Stimulated activated CD8-positive, alpha-beta memory T cell treated with anti-CD3 and anti-CD28 coated beads, Interleukin-12 subunit alpha, Interleukin-12 subunit beta, amount 100 ng/mL, for 24 hours (primary cell): ENCODE data around the gene CKMT2.

ENCODE experiments used
- DNase-seq: peaks from one replicate; pipeline ENCODE4 v3.0.0-alpha.2; 2020; ENCODE audit errors: extremely low read depth

The CKMT2 gene

DNA sequence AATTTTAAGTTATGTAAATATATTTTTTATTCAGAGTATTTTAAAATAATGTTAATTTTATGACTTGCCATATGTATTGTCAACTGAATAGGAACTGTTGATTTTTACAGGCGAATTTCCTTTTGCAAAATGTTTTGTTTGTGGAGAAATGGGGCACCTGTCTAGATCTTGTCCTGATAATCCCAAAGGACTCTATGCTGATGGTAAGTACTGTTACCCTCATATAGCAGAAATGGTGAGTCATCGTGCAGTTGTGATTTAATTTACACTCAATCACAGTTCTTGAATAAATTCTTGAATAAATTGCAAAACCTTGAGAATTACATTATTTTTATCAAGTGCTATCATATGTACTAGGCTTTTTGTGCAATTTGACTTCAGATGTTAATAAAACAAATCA lies 75.7 kb downstream of the CKMT2 start:
- DNase-seq, result no peak

DNA sequence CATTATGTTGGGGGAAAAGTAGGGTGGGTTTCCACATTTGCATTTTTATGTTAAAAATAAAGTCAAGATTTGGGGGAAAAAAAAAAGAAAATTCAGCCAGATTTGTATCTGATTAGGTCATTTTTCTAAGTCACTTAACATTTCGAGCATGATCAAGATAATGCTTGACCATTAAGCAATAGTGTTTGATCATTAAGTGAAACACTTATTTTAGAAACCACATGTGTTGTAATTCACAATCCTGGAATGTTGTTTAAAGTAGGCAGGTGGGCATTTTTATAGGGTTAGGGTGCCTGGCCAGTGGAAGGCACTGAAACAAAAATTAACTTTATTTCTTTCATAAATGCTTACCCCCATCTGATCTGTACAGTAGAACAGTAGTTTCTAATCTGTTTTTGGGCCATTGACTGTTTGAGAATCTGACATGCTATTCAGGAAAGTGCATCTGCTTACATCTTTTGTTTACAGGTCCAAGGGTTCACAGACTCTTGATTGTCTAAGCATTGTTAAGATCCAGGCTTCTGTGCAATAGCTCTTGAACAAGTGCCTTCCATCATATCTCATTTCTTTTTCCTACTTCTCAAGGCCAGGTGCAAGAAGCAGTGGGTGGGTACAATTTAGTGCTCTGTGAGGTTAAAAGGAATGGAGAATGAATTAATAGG lies 77.4 kb downstream of the CKMT2 start:
- no peak for DNase-seq

DNA sequence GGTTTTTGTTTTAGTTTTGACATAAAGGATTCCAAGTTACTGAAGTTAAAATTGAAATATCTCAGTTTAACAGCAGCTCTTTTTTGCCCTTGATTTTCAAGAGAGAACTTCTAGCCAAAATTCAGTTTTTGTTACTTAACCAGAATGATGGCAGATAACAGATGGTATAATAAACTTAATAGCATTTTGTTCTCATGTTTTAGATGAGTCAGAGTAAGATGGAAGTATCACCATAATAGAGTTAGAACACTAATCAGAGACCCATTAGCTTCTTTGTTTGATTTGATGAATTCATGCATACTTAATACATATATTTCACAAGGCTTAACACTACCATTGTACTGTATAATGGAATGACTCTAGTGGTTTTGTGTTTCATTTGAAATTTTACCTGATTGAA lies 80.2 kb downstream of the CKMT2 start:
- no peak for DNase-seq

DNA sequence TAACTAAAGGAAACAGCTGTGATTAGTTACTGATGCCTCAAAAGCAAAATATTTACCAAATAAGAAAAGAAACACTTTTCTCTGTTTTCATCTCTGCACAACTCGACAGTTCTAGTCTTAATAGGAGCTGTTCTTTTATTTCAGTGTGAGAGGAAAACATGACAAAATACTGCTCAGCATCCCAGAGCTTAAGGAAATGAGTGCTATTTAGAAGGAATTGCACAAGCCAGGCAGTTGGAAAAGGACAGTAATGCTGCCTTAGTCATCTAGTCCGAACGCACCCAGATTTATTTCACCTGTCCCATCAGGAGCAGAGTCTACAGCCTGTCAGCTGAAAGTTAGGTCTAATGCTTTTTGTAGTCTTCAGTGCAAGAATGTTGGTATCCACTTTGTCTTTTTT lies 80.6 kb downstream of the CKMT2 start:
- no peak for DNase-seq

DNA sequence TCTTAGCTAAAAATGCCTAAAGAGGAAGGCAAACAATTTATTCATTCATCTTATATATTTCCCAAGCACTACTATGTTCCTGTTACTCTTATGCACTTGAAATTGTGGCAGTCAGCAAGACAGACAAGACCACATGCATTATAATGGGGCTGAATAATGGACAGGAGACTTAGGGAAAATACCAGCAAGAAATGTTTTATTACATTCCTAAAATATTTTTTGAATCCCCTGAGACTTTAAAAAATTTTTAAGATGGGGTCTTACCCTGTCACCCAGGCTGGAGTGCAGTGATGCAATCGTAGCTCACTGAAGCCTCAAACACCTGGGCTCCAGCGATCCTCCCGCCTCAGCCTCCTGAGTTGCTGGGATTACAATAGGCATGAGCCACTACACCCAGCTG lies 81.5 kb downstream of the CKMT2 start:
- DNase-seq, result no peak

DNA sequence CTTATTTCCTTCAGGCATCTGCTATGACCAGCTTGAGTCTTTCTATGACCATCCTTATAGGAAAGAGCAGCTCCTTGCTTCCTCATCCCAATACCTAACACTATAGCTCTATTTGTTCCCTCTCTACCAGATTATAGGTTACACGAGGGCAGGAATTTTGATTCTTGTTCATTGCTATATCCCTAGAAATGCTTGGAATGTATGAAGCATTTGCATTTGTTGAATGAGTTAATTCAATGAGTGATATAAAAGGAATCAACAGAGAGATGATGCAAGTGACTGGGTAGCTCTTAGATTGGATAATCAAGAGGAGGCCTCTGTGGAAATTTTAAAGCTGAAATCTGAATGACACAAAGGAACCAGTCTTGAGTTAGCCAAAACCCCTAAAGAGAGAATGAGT lies 82.2 kb downstream of the CKMT2 start:
- DNase-seq, result no peak

DNA sequence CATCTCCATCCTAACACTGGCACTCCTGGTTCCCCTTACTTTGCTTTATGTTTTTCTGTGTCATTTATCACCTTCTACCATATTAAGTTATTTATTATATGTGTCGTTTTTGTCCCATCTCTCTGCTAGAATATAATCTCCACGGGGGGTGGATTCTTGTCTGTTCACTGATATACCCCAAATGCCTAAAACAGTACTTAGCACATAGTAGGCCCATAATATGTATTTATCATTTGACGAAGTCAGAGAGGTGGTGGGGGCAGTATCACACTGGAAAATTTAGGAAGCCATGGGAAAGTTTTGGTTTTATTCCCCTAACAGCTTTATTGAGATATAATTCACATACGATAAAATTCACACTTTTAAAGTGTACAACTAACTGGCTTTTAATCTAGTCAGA lies 82.7 kb downstream of the CKMT2 start:
- DNase-seq, result no peak
